ENCODE measurements around the gene FILIP1L.

Gene FILIP1L

DNA sequence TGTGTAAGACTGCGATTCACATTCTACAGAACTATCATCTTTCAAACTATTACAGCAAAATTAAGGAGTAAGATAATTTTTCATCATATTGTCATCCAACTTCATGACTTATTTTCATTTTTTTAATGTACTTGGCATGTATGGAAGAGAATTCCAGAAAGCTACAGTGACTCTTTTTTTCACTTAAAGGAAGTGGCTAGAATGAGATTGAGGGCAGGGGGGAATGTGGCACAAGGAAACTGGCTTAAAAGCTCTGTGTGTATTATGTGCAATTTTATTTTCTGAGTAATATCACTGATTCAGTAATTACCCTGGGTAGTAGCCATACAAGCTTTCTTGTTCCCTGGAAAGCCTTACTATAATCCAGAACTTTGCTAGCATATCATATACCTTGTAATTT is 94.6 kb downstream of the FILIP1L start:
- DNase-seq (ENCODE audit: low read depth in 2 of 2, low spot score in 1 of 2), result no peak

DNA sequence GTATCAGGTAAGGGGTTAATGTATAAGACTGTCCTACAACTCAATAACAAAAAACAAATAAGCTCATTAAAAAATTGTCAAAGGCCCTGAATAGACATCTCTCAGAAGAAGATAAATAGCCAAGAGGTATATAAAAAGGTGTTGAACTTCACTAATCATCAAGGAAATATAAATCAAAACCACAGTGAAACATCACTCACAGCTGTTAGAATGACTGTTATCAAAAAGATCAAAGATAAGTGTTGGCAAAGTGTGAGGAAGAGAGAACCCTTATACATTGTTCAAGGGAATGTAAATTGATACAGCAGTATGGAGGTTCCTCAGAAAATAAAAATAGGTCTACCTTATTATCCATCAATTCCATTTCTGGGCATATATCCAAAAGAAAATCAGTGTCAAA is 95.5 kb downstream of the FILIP1L start:
- DNase-seq (ENCODE audit: low read depth in 2 of 2, low spot score in 1 of 2), result no peak

DNA sequence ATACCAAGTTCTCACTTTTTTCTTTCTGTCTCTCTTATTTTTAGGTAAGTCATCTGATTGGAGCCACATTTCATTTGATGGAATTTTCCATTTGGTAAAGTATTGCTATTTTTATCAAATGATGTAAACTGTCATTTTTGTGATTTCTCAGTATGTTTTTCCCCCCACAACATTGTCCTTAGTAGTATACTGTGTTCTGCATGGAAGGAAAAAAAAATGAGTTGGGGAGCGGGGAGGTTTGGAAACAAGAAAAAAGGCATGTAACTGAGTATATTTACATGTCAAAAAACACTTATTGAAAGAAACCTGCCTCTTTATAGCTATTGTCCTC is 104.2 kb downstream of the FILIP1L start:
- no peak for DNase-seq (ENCODE audit: low read depth in 2 of 2, low spot score in 1 of 2)

DNA sequence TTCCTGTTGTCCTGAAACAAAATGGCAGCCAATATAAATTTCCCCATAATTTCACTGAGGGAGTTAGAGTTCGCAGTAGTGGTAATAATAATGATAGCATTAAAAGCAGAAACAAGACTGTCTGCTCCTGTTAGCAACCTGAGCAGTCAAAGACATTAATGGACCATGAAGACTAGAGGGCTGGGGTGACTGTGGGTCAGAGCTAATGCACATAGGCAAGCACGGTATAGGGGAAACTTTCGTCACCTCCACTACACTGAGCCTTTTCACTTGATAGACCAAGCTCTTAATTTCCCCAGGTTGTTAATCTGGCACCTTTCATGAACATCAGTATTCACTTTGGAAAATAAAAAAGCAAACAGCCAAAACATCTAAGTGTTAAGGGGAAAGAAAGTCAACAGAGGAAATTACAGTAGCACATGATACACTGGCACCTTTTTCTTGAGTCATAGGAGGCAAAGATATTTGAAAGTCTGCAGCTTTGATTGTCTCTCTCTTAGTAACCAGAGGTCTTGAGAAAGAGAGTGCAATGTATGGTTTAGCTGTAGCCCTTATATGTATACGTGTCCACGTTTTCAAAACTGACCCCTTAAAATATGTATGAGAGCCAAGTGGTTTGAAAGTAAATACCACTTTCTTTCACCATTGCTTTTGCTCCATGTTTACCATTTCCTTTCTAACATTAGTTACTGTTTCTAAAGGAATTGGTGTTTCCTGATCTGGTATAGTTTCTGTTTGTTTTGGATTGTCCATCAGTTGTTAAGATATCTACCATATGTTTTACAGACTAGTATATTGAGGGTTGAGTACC is 104.8 kb downstream of the FILIP1L start:
- DNase-seq (ENCODE audit: low read depth in 2 of 2, low spot score in 1 of 2), result no peak

DNA sequence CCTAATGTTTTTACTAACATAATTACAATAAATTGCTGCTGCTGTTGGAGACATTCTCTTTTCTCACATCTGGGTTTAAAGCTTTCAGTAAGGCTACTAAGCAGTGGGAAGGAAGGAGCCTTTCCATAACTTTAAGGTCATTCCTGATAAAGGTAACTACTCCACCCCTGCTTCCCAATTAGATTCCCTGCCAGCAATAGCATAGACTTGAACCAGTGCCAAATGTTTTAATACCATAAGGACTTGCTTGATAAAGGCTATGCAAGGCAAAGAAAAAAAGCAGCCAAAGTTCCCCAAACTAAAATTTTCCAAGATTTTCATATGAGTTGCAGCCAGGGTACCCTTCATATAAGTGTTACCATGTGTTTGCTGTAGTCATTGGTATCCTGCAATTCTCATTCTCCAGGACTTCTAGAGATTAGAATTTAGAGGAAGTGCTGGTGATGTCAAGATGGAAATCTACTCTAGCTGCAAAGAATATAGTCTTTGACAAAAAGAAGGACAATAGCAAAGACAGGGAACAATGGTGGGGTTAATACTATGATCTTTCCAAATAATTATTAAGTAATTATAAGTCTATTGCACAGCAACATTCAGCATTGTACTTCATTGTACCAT is 106.1 kb downstream of the FILIP1L start:
- DNase-seq (ENCODE audit: low read depth in 2 of 2, low spot score in 1 of 2), result no peak

DNA sequence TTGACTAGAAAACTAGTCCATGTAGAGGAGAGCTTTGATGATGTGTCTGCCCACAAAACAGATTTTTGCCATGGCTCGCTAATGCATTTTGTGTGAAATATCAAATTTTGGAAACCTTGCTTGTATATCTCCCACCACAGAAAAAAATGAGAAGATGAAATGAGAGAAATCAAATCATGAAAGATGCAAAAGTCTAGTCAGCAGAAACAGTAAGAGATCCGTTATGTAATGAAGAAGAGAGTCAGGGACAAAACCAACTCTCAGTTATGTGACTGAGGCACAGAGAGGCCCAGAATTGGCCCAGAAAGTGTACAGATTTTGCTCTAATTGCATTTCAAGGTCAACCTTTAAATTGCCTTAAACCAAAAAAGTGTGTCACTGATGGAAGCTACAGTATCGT is 107.0 kb downstream of the FILIP1L start:
- DNase-seq (ENCODE audit: low read depth in 2 of 2, low spot score in 1 of 2), result no peak

DNA sequence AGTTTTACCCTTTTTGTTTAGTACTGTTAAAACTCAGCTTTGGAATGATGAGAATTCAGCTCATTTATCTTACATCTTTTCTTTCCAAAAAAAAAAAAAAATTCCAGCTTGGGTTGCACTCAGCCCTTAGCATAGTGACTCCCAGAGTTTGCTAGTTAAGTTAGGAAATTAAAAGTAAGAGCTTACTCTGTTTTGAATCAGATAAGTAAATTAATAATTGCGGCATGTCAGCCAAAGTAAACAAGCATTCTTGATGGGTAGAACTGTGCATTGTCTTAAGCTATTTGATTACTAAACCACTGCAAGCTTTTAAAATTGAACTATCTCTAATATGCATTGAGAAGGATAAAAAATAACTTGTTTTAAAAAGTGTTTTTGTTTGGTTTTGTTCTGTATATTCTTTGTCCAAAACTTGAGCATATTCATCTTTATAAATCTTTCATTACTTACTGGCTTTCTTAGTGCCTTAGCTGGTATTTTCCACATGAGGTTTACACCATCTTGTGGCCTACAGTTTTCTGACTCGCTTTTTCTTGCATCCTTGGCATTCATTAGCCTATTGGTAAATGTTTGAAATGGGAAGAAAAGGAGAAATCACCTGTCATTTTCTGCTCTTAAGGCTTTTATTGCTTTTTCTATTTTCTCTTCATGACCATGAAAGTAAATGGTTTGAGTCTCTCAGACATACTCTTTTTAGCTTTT is 107.6 kb downstream of the FILIP1L start:
- DNase-seq (ENCODE audit: low read depth in 2 of 2, low spot score in 1 of 2), result no peak

DNA sequence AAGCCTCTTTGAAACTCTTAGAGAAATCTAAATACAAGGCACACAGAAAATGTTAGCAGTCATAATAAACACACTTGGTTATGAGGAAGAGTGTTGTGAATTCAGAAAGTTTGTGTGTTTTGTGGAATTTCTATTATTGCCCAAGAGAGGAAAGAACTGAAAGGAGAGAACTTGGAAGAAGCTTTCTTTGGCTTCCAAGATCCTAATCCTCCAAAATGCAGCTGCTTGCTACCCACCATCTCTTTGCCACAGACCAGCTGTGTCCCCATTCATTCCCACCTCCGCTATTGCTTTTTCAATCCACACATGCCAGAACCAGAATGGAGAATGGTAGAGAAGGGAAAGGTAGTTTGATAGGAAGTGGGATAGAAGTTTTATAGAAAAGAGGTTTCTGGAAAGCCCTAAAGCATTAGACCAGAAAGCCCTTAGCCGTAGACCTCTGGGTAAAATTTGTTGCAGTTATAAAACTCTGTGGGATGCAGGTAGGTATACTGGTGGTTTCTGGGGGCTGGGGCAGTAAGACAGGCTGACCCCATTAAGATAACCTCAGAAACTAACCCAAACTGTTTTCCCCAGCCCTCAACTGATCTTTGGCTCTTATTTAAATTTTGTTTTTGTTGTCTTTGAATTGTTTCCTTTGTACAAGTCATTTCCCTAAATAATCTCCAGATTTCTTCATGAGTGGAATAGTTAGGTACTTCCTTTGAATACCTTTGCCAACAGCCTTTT is 108.5 kb downstream of the FILIP1L start:
- no peak for DNase-seq (ENCODE audit: low read depth in 2 of 2, low spot score in 1 of 2)

DNA sequence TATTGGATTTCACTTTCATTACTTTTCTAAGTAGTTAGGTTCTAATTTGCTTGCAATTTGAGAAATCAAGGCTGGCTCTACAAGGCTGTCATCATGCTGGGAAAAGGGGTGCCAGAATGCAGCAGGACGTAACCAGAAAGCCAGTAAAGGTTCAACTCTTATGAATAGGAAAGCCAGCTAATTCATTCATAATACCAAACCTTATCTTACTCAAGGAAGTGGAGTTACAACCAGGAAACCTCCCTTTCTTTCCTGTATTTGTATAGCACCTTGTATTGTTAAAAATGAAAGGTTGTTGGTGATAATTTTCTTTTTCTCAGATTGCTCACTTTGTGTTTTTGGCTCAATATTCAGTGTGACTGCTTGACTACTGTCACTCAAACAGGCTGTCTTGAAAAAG is 109.4 kb downstream of the FILIP1L start:
- DNase-seq (ENCODE audit: low read depth in 2 of 2, low spot score in 1 of 2), result no peak

DNA sequence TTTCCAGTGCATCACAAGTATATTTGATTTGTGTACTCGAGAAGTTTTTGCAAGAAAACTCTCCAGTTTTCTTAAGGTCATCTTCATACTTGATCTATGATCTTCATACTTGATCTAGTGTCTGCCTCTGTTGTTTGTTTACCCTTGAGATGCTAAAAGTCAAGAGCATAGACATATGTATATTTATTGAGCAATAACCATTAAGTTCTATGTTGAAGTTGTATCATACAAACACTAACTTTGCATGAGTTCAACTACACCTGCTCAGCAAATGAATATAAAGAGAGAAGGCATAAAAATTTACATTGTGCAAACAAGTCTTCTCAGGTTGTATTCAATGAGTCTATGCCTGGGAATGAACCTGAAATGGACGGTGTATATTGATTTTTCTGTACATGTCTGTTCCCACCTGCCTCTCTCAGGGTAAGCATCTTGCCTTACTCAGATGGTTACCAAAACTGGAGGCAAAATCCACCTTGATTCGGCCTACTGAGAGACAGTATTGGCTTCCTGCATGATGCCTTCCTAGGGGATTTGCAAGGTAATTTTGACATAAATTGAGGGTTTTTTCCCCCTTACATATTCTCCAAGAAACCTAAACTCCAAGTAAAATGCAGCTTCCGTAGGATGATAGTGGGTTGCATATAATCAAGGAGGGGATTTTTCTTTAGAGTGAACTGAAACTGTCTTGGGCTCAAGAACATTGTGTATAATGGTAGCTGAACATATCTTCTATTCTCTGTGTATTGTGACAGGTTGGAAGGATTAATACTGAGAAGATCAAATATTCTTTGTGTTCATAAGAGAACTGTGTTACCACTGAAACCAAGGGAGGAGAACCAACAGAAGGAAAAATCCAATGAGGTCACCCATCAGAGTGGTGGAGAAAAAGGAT is 110.4 kb downstream of the FILIP1L start:
- DNase-seq (ENCODE audit: low read depth in 2 of 2, low spot score in 1 of 2), result no peak

DNA sequence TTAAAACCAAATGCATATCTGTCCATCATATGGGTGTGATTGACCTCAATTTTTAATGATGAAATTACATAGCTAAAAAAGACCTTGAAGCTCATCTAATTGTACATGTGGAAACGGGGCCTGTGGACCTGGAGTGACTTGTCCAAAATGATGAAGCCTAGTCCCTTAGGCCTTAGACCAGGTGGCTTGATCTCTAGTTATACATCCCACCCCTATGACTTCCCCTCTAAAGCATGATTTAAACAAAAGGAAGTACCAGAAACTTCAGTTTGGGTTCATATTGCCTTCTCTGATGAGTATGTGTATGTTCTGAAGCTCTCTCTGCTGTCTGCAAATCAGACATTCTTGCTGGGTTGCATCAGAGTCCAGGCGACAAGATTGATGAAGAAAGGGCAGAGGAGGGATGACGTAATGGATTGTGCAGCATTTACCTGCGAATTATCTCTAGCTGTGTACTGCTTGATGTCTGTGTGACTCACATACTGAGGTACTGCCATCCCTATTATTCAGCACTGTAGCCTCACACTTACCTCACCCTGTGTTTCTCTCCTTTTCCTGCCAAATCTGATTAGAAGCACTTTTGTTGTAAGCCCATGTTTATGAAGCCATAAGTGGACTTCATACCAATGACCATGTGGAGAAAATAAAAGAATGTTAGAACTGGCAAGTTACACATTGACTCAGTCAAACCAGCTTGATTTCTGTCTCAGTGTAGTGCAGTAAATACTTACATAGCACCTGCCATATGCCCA is 111.5 kb downstream of the FILIP1L start:
- no peak for DNase-seq (ENCODE audit: low read depth in 2 of 2, low spot score in 1 of 2)

DNA sequence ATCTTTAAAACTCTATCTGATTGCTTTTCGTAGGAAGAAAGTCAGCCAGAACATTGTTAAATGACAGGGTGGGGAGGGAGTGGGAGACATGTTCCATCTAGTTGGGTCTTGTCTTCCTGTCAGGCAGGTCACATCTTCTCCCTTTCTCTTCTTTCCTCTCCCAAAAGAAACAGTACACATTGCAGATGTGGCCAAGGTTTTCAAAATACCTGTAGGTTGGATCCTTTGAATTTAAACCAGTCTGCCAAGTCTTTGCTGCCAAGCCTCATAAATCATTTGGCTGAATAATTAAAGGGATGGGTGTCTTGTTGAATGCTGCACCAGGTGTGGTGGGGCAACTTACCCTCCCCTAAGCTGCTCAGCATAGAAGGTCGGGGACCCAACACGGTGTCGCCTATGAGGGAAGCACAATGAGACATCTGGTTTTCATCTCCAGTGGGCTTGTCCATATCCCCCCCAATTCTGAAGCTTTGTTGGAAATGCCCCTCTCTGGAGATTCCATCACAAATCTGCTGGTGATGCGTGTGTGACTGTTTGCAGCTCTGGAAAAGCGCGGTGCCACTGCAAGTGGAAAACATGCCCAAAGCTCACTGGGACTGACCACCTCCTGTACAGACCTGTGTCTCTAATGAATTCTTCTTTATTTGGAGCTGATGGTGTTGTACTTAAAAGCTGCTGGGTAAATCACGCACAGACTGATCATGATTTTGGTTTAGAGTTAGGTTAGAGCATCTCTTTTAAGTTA is 112.6 kb downstream of the FILIP1L start:
- DNase-seq (ENCODE audit: low read depth in 2 of 2, low spot score in 1 of 2), result no peak

DNA sequence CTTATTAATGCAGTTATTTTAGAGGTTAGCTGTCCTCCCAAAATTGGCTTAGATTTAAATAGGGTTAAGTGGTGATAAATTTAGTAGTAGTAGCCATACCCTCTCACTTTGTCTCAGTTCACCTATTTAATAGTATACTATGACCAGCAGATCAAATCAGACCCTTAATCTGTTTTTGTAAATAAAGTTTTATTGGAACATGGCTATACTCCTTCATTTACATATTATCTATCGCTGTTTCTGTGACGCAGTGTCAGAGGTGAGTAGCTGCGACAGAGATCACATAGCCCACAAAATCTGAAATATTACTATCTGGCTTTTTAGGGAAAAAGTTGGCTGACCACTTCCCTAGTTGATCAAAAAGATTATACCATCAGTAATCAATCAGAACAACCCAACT is 113.2 kb downstream of the FILIP1L start:
- no peak for DNase-seq (ENCODE audit: low read depth in 2 of 2, low spot score in 1 of 2)

DNA sequence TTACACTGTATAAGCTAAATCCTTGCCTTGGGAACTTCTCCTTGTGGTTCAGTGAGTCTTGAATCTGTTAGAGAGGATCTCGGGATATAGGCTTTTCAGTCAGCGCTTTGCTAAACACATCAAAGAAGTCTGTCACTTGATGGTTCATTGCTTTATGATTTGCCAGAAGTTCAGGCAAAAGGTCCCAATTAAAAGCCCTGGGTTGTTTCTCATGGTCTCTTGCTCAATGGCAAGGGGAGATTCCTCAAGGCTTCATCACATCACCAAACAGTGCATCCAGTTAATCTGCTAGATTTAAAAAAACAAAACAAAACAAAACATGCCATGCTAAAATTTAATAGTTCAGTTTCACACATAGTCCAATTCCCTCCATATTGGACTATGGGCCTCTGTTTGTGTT is 114.8 kb downstream of the FILIP1L start:
- DNase-seq (ENCODE audit: low read depth in 2 of 2, low spot score in 1 of 2), result no peak

DNA sequence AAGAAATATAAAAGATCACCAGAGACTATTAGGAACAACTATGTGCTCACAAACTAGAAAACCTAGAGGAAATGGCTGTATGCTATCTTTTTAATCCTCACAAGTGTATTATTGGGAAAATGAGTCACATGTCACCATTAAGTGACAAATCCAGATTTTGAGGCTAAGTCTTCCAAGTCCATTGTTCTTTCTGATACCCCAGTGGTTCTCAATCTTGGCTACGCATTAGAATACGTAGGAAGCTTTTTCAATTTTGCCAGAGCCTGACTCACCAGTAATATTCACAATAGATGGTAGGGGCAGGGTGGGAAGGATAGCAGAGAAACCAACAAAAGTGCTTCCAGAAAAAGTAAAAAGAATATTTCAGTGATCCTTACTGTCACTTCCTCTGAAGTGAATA is 117.0 kb downstream of the FILIP1L start:
- no peak for DNase-seq (ENCODE audit: low read depth in 2 of 2, low spot score in 1 of 2)

DNA sequence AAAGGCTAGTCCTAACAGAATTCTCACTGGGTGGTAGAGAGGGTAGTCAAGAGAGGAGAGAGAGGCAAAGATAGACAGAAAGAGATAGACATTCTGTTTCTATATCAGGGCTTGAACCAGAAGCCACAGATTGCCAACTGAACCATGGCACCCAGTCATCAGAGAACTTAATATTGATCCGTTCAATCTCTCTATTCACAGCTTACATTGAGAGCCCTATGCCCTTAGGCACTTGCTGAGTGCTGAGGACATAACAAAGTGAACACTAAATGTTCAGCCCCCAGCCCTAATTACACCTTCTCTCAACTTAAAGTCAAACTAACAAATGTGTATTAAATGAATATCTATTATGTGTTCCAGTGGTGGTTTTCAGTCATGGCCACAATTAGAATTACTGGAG is 124.1 kb downstream of the FILIP1L start:
- no peak for DNase-seq (ENCODE audit: low read depth in 2 of 2, low spot score in 1 of 2)

DNA sequence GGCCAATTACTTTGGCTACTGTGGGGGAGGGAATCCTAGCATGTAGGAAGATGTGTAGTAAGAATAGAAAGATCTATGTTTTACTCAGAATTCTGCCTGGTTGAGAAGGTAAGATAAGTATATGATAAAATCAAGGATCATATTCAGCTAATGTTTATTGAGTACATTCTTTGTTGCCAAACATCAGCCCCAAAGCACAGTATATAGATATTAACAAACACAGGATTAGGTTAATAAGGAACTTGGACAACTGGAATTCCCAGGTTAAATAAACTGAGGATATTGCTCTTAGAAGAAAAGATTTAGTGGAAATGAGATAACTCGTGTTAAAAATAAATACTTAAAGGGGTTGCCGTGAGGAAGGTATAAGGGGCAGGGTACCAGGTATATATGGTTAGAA is 129.6 kb downstream of the FILIP1L start:
- DNase-seq (ENCODE audit: low read depth in 2 of 2, low spot score in 1 of 2), result no peak

DNA sequence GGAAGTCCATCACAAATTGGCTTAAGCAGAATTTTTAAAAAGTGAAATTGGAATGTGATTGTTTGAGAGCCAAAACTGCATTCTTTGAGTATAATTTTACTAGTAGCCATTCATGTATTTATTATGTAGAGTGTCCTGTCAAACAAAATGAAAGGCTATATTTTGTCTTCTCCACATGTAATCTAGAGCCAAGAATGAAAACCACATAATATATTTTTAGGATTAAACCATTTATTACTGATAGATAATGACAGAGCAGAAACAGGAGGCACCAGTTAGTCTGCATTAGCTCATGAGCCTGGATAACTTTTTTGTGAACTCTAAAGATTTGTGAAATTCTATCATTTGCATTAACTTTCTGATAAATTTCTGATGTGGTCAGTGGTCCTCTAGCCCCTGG is 130.2 kb downstream of the FILIP1L start:
- no peak for DNase-seq (ENCODE audit: low read depth in 2 of 2, low spot score in 1 of 2)

DNA sequence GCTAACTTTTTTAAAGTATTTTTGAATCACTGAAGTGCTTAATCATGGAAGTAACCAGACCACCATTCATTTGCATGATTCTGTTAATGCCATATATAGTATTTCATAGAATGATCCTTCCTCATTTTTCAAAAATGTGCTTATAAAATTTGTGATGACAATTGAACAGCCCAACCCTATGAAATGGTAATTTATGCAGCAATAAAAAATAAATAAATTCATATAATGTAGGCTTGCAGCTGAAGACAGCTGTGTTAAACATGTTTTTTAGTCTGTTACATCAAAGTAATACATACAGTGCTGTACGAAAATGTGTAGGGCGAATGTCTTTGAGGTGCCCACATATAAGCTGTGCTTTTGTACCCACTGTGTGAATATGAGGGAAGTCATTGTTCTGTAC is 131.7 kb downstream of the FILIP1L start:
- DNase-seq (ENCODE audit: low read depth in 2 of 2, low spot score in 1 of 2), result no peak

Measured in stimulated activated CD8-positive, alpha-beta memory T cell treated with anti-CD3 and anti-CD28 coated beads, Interleukin-4, amount 100 ng/mL, for 1 hour (primary cell).